Psoas muscle (tissue), 8 donors: ENCODE results near the gene TMEM101. TPM values are rescaled to one million over a fixed set of nuclear protein-coding genes. Genes with fewer than 3 reads are reported as not detected.
"Not testable (repeated sequence)": the region's sequence is repeated elsewhere in the genome, so short reads cannot be mapped to it uniquely, and the experiment has no call there.

Experiments used
- ATAC-seq, 4 donors: fragments of 200-7000 bp; cut with Tn5 transposase; one replicate each; pipeline ENCODE4 v1.9.1; 2020; ENCODE audit warnings: moderate library complexity in 3 of 4, mild to moderate bottlenecking in 2 of 4
- DNase-seq, 2 donors: peaks; one replicate each; pipeline ENCODE4 v3.0.0-alpha.2; 2020
- H3K27ac ChIP-seq: fragments of 200-600 bp; one replicate; pipeline ENCODE4 v1.8.0; 2022
- H3K27me3 ChIP-seq, 3 donors: fragments of 200-600 bp in 1 of 3; one replicate each; pipeline versions ENCODE4 v1.6.1 to v1.8.0; 2013 to 2022; ENCODE audit warnings: low read length in 2 of 3, mild to moderate bottlenecking in 2 of 3, moderate library complexity in 1 of 3; ENCODE audit not compliant: insufficient read depth in 3 of 3
- H3K36me3 ChIP-seq, 2 donors: fragments of 200-600 bp in 1 of 2; one replicate each; pipeline versions ENCODE4 v1.6.1 to v1.8.0; 2013 to 2022; ENCODE audit warnings: low read depth in 1 of 2, mild to moderate bottlenecking in 1 of 2, moderate library complexity in 1 of 2; ENCODE audit not compliant: insufficient read depth in 1 of 2
- H3K4me1 ChIP-seq: fragments of 200-600 bp; one replicate; pipeline ENCODE4 v1.8.0; 2022
- H3K4me3 ChIP-seq: fragments of 200-600 bp; one replicate; pipeline ENCODE4 v1.8.0; 2022; ENCODE audit warnings: mild to moderate bottlenecking
- H3K9me3 ChIP-seq: fragments of 200-600 bp; one replicate; pipeline ENCODE4 v1.8.0; 2022
- WGBS, 3 donors: extraction: QIAGEN DNeasy Blood & Tissue Kit; methylation state at CpG; one replicate each; pipeline versions ENCODE4 v1.1.6 to v1.1.7; 2013; 5-methylcytosine and 5-hydroxymethylcytosine counted together
- intact Hi-C, 2 donors: fragments of 100-400 bp; cut with DNase I; formaldehyde crosslinking; loops; one replicate each; pipeline versions ENCODE4 v1.11.0 to v1.14.2; 2022
- polyA plus RNA-seq, 3 donors: library from polyadenylated mRNA; stranded (reverse); fragments of 200-250 nt; gene quantifications; one replicate each; pipeline ENCODE4 v1.2.3, GENCODE V29; 2013
- total RNA-seq, 4 donors: library from RNA; stranded (reverse); fragmentation: NEBNext Ultra II Directional in 2 of 4; extraction: Animal tissue kit (Norgen Biotek cat#: 25700) in 2 of 4; gene quantifications; one replicate each; pipeline versions ENCODE4 v1.2.1 to v1.2.4, GENCODE V29; 2021 to 2023
- TF ChIP-seq, protein P1 (sequence below): fragments of 200-600 bp; IDR thresholded peaks from one replicate; pipeline ENCODE4 v1.8.0; 2022; ENCODE audit warnings: antibody characterized with exemption
- donor health status: healthy with polysubstance abuse.
- donor health status: DM: no; HTN: no; CAD: no; lungs with moderate emphysema.
- donor health status: Bipolar disorder and iron deficiency.
- donor health status: healthy.
- donor health status: DM: yes; HTN: yes; CAD: no.
- donor health status: DM: no; HTN: no; CAD: no.
- donor health status: DM: no; HTN: no; CAD: no.
- donor health status: DM: yes; HTN: yes; CAD: no.

TMEM101 gene
- total and polyA plus RNA-seq, 7 donors: 13.2 to 52.6 (median 22.2) TPM

DNA sequence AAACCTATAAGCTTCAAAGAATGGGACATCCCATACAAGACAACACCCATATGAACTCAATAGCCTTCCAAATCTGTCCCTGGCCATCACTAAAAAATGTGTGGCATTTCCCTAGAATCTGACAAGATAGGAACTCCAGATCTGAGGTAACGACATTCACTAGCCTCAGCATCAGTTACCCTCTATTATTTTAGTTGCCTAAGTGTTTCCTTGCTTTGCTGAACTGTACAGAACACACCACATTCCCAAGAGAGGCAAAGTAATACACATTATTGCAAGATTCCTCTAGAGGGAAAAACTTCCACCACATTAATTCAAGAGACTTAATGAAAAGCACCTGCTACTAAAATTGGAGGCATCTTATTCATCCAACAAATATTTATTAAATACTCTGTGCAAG lies 46.7 kb upstream of the TMEM101 start:
- H3K9me3 ChIP-seq: no peaks in the 10 kb centered on the region
- H3K4me1 ChIP-seq: peaks cover 32% of the 10 kb centered on the region
- no peak for DNase-seq
- intact Hi-C loops: no loop called here
- no peaks in the 10 kb centered on the region for H3K27me3 ChIP-seq
- H3K36me3 ChIP-seq: peaks cover 12 to 59% of the 10 kb centered on the region in 2 donors
- TF ChIP-seq, protein P1, sequence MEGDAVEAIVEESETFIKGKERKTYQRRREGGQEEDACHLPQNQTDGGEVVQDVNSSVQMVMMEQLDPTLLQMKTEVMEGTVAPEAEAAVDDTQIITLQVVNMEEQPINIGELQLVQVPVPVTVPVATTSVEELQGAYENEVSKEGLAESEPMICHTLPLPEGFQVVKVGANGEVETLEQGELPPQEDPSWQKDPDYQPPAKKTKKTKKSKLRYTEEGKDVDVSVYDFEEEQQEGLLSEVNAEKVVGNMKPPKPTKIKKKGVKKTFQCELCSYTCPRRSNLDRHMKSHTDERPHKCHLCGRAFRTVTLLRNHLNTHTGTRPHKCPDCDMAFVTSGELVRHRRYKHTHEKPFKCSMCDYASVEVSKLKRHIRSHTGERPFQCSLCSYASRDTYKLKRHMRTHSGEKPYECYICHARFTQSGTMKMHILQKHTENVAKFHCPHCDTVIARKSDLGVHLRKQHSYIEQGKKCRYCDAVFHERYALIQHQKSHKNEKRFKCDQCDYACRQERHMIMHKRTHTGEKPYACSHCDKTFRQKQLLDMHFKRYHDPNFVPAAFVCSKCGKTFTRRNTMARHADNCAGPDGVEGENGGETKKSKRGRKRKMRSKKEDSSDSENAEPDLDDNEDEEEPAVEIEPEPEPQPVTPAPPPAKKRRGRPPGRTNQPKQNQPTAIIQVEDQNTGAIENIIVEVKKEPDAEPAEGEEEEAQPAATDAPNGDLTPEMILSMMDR: no peak
- no peak overlapping the region for H3K4me3 ChIP-seq
- ATAC-seq: no peak
- WGBS, 3 donors: 68 to 71% (median 68%) methylated on average over 1 of the region's 1 CpG
- H3K27ac ChIP-seq: no peak overlapping the region

DNA sequence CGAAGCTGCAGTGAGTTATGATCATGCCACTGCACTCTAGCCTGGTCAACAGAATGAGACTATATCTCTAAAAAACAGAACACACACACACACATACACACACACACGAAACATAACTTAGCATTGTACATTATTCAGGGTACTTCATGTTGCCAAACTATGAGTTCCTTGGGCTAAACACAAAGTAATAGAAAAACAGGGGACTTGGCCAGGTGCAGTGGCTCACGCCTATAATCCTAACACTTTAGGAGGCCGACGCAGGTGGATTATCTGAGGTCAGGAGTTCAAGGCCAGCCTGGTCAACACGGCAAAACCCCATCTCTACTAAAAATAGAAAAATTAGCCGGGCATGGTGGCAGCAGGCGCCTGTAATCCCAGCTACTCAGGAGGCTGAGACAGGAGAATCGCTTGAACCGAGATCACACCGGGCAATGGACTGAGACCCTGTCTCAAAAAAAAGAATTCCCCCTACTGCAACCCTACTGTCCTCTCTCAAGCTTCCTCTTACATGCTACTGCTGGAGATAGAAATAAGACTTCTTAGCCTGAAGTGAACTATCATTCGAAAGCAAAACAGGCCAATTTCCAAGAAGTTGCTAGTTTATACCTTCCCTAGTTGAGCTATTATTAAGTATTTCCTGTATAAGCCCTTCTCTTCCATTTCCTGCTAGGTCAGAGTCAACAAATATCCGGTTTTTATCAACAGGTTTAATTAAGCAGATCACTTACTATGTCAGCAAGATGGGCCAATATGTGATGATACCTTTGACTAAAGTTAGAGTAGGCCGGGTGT lies 44.5 kb upstream of the TMEM101 start:
- intact Hi-C loops: no loop called here
- DNase-seq (no peak), ATAC-seq (no peak)
- no peak overlapping the region for H3K4me3 ChIP-seq
- 61 to 71% (median 69%) methylated on average over 14 of the region's 14 CpGs for WGBS, 3 donors
- TF ChIP-seq, protein P1: no peak
- peaks cover 14 to 62% of the 10 kb centered on the region in 2 donors for H3K36me3 ChIP-seq
- no peaks in the 10 kb centered on the region for H3K27me3 ChIP-seq
- peaks cover 21% of the 10 kb centered on the region for H3K4me1 ChIP-seq
- no peaks in the 10 kb centered on the region for H3K9me3 ChIP-seq
- no peak overlapping the region for H3K27ac ChIP-seq

DNA sequence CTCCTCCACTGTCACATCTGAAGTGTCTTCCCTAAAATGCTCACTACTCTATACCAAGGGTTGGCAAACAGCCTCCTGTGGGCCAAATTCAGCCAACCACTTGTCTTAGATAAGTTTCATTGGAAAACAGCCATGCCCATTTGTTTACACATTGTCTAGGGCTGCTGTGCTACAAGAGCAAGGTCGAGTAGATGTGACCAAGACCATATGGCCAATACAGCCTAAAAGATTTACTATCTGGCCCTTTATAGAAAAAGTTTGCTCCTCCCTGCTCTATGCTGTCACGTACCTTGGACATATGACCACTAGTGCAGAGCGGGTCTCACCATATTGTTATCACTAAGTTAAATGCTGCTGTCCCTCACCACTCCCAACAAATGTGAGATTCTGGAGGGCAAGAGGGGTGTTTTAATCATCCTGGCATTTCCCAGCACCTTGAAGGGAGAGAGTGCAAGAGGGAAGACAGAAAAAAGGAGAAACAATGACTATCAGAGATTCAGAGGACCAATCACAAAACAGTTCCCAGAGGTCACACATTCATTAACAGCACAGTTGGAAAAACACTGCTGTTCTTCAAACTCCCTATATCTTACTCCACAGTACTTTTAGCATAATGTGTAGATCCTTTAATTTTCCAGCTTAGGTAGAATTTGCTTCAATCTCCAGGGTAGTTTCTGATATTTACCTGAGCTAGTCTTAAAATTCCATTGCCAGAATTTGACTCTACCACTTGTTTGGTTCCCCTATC lies 38.5 kb upstream of the TMEM101 start:
- 42 to 50% (median 43%) methylated on average over 3 of the region's 3 CpGs for WGBS, 3 donors
- TF ChIP-seq, protein P1: no peak
- intact Hi-C loops: no loop called here
- H3K9me3 ChIP-seq: no peaks in the 10 kb centered on the region
- DNase-seq (no peak), ATAC-seq (no peak)
- H3K36me3 ChIP-seq: peaks cover 7 to 74% of the 10 kb centered on the region in 2 donors
- H3K4me1 ChIP-seq: peaks cover 4% of the 10 kb centered on the region
- H3K27me3 ChIP-seq: no peaks in the 10 kb centered on the region
- H3K27ac ChIP-seq: no peak overlapping the region
- no peak overlapping the region for H3K4me3 ChIP-seq

DNA sequence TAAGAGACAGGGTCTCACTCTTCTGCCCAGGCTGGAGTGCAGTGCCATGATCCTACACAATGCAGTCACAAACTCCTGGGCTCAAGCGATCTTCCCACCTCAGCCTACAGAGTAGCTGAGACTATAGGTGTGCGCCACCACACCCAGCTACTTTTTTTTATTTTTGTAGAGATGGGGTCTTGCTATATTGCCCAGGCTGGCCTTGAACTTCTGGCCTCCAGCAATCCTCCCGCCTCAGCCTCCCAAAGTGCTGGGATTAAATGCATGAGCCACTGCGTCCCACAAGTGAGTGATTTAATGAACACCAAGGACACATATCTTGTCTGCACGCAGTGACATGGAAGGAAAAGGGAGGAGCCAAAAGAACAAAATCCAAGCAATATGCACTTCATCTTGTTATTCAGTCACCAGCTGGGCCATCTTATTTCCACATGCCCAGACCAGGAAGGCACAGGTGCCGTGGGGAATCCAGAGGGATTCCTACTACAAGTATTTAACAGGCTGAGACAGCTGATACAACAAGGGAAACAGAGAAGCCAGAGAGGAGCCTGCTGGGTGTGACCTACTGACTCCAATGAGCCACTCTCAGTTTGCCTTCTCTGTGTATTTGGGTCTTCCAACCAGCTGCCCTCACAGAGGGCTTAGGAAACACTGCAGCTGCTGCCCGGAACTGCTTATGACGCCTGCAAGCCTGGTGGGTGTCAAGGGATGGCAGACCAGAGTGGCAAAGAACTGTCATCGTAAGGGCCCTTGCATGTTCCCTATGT lies 34.7 kb upstream of the TMEM101 start:
- Histone ChIP-seq H3K36me3 (peaks cover 6 to 63% of the 10 kb centered on the region in 2 donors), H3K4me3 (no peak overlapping the region), H3K27me3 (no peaks in the 10 kb centered on the region), H3K4me1 (peaks cover 8% of the 10 kb centered on the region), H3K27ac (peak overlapping the region; percentile 55), H3K9me3 (no peaks in the 10 kb centered on the region)
- intact Hi-C loops: no loop called here
- WGBS, 3 donors: 63 to 78% (median 72%) methylated on average over 9 of the region's 9 CpGs
- ATAC-seq: peak; percentile 54 to 85 (median 81)
- DNase-seq: no peak
- TF ChIP-seq, protein P1: no peak

DNA sequence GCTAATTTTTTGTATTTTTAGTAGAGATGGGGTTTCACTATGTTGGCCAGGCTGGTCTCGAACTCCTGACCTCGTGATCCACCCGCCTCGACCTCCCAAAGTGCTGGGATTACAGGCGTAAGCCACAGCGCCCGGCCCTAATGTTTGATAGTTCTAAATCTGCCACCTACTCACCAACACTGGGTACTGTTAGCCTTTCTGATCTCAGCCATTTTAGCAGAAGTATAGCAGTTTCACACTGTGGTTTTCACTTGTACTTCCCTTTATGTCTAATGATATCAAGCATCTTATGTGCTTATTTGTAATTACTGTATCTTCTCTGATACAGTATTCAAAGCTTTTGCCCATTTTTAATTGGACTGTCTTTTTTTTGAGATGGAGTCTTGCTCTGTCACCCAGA lies 32.1 kb upstream of the TMEM101 start:
- ATAC-seq, DNase-seq, H3K9me3 ChIP-seq, H3K27ac ChIP-seq, intact Hi-C loops, H3K27me3 ChIP-seq, H3K4me3 ChIP-seq: not testable (repeated sequence)
- peaks cover 4 to 42% of the 10 kb centered on the region in 2 donors for H3K36me3 ChIP-seq
- WGBS, 3 donors: 95 to 98% (median 95%) methylated on average over 6 to 7 of the region's 7 CpGs
- H3K4me1 ChIP-seq: peaks cover 26% of the 10 kb centered on the region
